ENCODE results near the gene RHOG. TPM values are rescaled to one million over a fixed set of nuclear protein-coding genes. Genes with fewer than 3 reads are reported as not detected.

RHOG gene
- total RNA-seq, 1 donor from 2014 or later: 46.8 TPM

DNA sequence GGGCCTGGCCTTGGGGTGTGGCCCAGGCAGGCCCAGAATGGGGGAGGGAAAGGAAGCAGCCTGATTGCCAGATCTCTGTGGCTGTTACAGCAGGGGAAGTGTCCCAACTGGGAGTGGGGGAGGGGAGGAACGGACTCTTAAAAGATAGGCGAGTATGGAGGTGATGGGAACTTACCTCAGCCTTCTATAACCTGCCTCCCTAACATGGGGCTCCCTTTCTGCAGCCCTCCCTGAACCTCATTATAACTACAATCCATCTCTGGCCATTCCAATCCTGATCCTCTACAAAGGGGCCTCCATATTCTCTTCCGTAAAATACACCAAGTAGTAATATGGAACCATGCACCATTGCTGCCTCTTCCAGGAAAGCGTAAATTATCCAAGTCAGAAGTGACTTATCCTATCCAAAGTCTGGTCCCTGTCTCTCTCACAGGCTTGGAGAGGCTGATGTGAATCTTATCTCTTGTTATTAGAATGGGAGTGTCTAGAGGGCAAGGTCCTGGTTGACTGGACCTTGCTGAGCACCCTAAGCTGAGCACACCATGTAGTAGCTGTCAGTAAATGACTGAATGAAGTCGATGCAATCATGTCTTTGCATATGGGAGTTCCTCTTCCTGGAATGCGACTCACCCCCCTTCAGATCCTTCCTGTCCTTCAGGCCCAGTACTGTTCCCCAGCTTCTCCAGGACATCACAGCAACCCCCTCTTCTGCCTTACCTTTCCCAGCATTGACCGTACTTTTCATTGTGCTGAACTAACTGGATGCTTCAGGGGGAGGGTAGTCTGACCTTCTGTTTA is 5.9 kb downstream of the RHOG start:
- H3K4me1 Mint-ChIP-seq (ENCODE audit: unreplicated experiment): peaks cover 37% of the 10 kb centered on the region
- H3K27me3 Mint-ChIP-seq (ENCODE audit: unreplicated experiment): no peaks in the 10 kb centered on the region
- no peak overlapping the region for H3K4me3 Mint-ChIP-seq (ENCODE audit: unreplicated experiment)
- H3K36me3 Mint-ChIP-seq (ENCODE audit: unreplicated experiment): peaks cover 7% of the 10 kb centered on the region
- TF ChIP-seq, protein P1, sequence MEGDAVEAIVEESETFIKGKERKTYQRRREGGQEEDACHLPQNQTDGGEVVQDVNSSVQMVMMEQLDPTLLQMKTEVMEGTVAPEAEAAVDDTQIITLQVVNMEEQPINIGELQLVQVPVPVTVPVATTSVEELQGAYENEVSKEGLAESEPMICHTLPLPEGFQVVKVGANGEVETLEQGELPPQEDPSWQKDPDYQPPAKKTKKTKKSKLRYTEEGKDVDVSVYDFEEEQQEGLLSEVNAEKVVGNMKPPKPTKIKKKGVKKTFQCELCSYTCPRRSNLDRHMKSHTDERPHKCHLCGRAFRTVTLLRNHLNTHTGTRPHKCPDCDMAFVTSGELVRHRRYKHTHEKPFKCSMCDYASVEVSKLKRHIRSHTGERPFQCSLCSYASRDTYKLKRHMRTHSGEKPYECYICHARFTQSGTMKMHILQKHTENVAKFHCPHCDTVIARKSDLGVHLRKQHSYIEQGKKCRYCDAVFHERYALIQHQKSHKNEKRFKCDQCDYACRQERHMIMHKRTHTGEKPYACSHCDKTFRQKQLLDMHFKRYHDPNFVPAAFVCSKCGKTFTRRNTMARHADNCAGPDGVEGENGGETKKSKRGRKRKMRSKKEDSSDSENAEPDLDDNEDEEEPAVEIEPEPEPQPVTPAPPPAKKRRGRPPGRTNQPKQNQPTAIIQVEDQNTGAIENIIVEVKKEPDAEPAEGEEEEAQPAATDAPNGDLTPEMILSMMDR (IDR thresholded peaks at IDR 0.05): no peak
- H3K9me3 Mint-ChIP-seq (ENCODE audit: unreplicated experiment): no peaks in the 10 kb centered on the region
- peak overlapping the region; percentile 6 for H3K27ac Mint-ChIP-seq (ENCODE audit: unreplicated experiment)
- no peak for DNase-seq (ENCODE audit: extremely low spot score, unreplicated experiment)

DNA sequence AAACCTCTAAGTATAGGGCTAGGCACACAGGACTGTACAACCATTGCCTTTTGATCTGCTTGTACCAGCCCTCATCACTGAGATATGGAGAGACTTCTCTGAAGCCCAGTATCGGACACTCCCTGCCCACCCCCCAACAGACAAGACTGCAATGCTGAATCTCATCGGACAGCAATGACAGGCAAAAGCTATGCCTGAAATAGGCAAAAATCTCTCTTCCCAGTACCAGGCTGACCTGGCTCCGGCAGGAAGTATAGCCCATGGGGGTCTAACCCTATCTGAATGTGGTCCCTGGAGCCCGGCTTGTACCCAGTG is 6.5 kb downstream of the RHOG start:
- Mint-ChIP-seq H3K27me3 (ENCODE audit: unreplicated experiment) (no peaks in the 10 kb centered on the region), H3K4me3 (ENCODE audit: unreplicated experiment) (no peak overlapping the region), H3K36me3 (ENCODE audit: unreplicated experiment) (peaks cover 7% of the 10 kb centered on the region), H3K4me1 (ENCODE audit: unreplicated experiment) (peaks cover 31% of the 10 kb centered on the region), H3K9me3 (ENCODE audit: unreplicated experiment) (no peaks in the 10 kb centered on the region), H3K27ac (ENCODE audit: unreplicated experiment) (peak overlapping the region; percentile 6)
- DNase-seq (ENCODE audit: extremely low spot score, unreplicated experiment): no peak
- TF ChIP-seq, protein P1 (IDR thresholded peaks at IDR 0.05): no peak

DNA sequence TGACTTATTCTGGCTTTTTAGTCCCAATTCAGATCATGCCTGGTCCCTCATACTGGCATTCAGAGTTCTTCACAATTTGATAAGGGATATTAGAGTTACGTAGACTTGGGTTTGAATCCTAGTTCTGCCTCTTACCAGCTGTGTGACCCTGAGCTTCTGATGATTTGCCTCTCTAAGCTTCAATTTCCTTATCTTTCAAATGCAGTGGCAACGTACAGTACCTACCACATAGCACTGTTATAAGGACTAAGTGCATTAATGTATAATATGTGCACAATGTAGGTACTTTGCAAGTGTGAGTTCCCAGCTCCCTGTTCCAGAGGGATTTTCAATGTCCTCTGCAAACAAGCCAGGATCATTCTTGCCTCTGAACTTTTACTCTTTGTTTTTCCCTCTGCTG is 7.3 kb downstream of the RHOG start:
- TF ChIP-seq, protein P1 (IDR thresholded peaks at IDR 0.05): no peak
- Mint-ChIP-seq H3K27me3 (ENCODE audit: unreplicated experiment) (no peaks in the 10 kb centered on the region), H3K4me1 (ENCODE audit: unreplicated experiment) (peaks cover 25% of the 10 kb centered on the region), H3K27ac (ENCODE audit: unreplicated experiment) (no peak overlapping the region), H3K9me3 (ENCODE audit: unreplicated experiment) (no peaks in the 10 kb centered on the region), H3K4me3 (ENCODE audit: unreplicated experiment) (no peak overlapping the region), H3K36me3 (ENCODE audit: unreplicated experiment) (peaks cover 7% of the 10 kb centered on the region)
- DNase-seq (ENCODE audit: extremely low spot score, unreplicated experiment): no peak

DNA sequence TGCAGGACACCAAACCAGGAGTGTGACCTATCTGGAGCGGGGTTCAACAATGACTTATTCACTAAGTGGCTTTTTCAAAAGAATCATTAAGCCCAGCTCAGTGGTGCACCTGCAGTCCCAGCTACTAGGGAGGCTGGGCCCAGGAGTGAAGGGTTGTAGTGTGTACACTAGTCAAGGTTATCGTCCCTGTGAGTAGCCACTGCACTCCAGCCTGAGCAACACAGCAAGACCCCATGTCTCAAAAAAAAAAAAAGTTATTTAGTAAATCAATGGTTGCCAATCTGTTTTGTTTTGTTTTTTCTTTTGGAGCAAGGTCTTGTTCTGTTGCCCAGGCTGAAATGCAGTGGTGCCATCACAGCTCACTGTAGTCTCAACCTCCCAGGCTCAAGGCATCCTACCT is 7.9 kb downstream of the RHOG start:
- Mint-ChIP-seq H3K27me3 (ENCODE audit: unreplicated experiment) (no peaks in the 10 kb centered on the region), H3K4me3 (ENCODE audit: unreplicated experiment) (no peak overlapping the region), H3K9me3 (ENCODE audit: unreplicated experiment) (no peaks in the 10 kb centered on the region), H3K36me3 (ENCODE audit: unreplicated experiment) (peaks cover 11% of the 10 kb centered on the region), H3K27ac (ENCODE audit: unreplicated experiment) (no peak overlapping the region), H3K4me1 (ENCODE audit: unreplicated experiment) (peaks cover 20% of the 10 kb centered on the region)
- no peak for DNase-seq (ENCODE audit: extremely low spot score, unreplicated experiment)
- TF ChIP-seq, protein P1 (IDR thresholded peaks at IDR 0.05): no peak

DNA sequence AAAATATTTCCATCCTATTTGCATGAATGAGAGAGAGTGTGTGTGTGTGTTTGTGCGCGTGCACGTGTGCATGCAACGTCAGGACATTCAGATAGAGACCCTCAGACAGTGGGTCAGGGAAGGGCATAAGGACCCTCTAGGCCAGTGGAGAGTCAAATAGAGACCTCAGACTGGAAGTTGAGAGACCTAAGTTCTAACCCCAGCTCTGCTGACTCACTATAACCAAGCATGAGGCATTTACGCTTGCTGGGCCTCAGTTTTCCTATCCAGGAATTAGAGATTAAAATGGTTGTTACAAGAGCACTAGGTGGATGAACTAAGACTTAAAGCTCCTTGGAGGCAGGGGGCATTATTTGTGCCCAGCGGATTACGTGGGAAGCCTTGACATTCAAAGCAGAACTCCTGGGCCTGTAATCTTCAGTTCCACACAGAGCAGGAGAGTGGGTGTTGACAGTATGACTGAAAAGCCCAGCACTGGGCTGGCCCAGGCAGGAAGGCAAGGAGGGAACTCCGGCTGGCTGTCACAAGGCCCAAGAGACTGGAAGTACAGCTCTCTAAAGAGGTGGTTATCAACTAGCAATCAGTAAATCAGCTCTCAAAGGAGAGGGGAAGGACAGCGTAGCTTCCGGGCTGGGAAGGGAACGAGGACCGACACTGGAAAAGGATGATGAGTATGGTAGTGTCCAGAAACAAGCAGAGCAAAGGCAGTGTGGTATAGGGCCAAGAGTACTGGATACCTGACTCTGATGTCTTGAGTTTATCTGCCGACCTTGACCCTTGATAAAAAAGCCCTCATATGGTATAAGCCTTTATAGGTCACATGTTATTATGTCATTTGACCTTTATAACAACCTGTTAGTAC is 9.2 kb downstream of the RHOG start:
- TF ChIP-seq, protein P1 (IDR thresholded peaks at IDR 0.05): no peak
- Mint-ChIP-seq H3K27me3 (ENCODE audit: unreplicated experiment) (no peaks in the 10 kb centered on the region), H3K36me3 (ENCODE audit: unreplicated experiment) (peaks cover 18% of the 10 kb centered on the region), H3K4me3 (ENCODE audit: unreplicated experiment) (no peak overlapping the region), H3K4me1 (ENCODE audit: unreplicated experiment) (peaks cover 16% of the 10 kb centered on the region), H3K9me3 (ENCODE audit: unreplicated experiment) (no peaks in the 10 kb centered on the region), H3K27ac (ENCODE audit: unreplicated experiment) (no peak overlapping the region)
- no peak for DNase-seq (ENCODE audit: extremely low spot score, unreplicated experiment)

Measured in osteocyte (in vitro differentiated cells).